Activated CD4-positive, alpha-beta T cell treated with anti-CD3 and anti-CD28 coated beads for 4 hours (primary cell): ENCODE measurements around the gene TBC1D22A.

Experiments used
- DNase-seq, 2 donors: peaks; one replicate each; pipeline ENCODE4 v3.0.0-alpha.2; 2020

TBC1D22A gene

DNA sequence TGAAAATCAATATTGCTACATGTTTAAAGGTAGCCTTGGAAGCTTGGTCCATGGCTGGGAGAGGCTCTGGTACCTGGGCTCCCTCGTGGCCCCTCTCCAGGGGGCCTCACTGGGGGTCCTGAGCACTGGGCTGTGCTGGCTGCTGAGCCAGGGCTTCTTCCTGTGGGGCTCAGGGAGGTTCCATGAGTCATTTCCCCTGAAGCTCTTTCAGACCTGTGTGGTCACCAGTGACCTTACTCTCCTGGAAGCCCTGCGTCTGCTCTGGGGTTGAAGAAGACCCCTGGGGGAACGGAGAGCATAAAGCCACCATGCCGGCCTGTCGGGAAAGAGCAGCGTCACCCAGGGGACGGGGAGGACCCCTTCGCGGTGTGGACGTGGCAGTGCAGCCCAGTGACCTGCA lies 389.0 kb downstream of the TBC1D22A start:
- DNase-seq = no peak

DNA sequence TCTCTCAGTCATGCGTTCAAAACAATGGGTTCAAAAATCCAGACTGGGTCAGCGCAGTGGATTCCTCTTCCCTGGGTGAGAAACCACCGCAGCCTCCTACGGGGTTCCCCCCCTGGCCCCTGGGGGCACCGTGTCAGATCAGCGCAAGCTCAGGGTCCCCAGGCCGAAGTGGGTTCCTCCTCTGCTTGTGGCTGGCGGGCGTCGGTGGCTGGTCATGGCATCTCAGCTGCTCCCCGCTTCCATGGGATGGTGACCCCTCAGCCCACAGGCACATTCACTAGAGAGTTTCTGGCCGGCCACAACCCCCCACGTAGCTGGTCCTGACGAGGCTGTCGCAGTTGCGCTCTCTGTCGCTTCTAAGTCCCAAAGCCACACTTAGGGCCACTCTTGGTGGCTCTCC lies 389.8 kb downstream of the TBC1D22A start:
- DNase-seq = no peak

DNA sequence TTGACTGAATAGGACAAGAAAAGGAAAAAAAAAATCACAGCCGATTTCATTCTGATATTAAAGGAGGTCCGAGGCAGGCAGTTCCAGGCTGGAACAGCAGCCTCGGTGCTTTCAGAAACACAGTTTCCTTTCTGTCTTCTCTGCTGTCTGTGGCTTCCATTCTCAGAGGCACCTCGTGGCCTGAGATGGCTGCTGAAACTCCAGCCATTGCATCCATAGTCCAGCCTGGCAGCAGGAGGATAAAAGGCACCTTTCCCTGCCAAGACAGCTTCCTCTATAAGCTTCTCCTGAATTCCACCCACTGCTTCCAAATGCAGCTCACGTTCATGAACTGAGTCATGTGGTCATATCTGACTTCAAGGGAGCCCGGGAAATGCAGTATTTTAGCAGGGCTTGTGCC lies 390.5 kb downstream of the TBC1D22A start:
- DNase-seq = no peak

DNA sequence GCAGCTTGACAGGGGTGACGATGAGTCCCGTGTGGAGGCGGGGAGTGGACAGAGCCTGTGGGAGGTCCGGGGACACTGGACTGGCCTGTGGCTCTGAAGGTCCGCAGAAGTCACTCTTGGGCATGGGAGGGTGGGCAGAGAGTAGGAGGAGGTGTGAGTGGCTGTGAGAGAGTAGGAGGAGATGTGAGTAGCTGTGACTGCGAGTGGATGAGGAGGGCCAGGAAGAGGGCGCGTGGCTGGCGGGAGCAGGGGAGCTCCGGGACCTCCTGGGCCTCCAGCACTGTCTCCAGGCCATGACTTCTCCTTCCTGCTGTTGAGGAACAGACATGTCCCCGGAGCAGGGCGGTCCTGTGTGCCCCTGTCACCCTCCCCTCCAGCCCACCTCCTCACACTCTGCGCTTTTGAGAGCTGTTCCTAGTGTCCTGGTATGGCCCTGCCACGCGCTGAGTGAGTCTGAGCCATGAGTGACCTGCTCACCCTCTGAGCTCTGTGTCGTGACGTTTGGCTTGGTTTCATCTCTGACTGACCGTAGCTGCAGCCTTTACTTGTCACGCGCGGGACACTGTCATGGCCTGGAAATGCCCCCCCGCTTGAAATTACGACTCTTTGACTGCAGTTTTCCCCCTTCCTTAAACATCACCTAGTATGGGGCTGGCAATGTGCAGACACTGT lies 391.5 kb downstream of the TBC1D22A start:
- no peak for DNase-seq

DNA sequence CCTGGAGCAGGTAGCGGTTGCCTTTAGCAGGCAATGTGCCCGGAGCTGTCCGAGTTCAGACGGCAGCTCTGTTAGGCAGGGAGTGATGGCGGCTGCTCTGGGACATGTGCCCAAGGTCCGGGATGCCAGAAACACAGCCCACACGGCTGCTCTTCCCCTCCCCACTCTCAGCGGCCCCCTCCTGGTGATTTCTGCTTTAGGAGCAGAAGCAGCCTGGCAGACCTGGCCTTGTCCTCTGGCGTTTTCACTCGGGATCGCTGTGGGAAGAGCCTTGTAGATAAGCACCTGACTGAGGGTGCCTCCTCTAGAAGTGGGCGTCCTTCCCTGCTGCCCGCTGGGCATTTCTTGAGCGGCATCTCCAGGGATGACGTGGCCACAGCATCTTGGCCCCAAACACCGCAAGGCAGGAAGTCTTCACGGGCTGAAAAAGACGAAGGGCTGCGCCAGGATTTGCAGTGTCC lies 392.2 kb downstream of the TBC1D22A start:
- DNase-seq = no peak

DNA sequence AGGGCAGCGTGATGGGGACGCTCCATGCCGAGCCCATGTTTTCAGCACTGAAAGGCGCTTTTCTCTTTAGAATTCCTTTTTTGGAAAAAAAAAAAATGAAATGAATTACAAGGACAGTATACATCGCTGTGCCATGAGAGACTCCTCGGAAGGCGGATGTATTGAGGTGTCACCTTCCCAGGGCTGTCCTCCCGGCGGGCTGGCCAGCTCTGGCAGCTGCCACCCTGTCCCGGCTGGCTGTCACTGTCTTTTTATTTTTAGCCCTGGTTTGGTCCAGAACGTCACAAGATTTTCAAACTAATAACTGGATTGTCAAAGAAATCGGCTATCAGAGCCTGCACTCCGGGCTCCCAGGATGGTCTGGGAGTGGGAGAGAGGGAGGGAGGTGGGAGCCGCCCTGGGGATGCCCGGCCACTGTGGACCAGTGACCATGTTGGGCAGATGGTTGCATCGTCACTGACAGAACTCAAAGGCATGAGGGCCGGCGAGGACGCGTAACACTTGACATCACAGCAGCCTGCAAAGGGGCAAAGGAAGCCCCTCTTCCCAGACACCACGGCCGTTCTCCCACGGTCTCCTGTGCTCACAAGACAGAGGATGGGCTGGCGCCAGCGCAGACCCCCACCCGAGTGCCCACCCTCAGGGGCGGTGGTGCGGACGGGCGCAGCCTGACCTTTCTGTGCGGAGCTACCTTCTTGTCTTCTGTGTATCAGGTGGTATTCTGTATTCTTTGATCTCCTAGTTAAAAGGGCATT lies 392.9 kb downstream of the TBC1D22A start:
- DNase-seq = no peak

DNA sequence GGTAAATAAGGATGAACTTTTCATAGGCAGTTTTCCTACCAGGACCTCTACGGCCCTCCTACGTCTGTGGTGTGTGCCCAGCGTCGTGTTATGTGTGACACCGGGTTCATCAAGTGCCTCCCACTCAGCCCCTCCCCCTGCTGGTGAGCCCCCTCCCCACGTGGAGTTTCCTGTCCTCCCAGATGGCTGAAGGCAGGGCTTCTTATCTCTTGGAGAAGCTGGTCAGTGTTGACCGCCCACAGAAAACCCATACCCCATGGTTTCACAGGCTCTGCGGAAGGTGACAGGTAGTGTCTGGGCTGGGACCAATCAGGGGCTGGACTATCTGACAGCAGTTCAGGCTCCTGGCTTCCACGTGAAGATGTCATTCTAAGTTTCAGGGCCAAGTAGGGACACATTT lies 393.5 kb downstream of the TBC1D22A start:
- no peak for DNase-seq

DNA sequence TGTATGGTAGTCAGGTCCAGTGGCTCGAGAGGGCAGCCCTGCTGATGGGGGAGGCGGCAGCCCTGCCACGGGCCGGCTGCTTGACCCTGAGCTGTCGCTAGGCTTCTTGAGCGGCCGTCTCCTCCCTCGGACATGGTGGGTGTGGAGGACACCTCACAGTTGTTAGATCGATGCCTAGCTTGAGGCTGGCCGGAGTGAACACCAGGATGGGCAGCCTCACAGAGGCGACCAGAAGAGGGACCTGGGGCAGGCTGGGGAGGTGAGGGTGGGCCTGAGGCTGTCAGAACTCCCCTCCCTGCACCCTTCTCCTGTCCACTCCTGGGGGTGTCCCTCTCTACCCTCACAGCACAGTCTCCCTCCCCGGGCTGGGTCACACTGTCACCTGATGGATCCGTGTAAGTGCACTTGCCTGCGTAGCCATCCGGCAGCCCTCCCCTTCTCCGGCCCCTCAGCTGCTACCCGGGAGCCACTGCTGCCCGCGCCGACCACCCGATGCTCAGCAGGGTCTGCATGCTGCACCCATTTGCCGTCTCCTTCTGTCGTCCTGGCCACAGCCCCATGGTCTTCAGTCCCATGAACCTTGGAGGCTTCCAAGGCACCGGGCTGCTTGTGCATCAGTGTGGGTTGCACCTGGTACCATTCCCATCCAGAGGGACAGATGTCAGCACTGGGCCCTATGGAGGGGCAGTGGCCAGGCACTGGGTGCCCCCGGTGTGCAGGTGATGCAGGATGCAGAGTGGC lies 394.1 kb downstream of the TBC1D22A start:
- no peak for DNase-seq

DNA sequence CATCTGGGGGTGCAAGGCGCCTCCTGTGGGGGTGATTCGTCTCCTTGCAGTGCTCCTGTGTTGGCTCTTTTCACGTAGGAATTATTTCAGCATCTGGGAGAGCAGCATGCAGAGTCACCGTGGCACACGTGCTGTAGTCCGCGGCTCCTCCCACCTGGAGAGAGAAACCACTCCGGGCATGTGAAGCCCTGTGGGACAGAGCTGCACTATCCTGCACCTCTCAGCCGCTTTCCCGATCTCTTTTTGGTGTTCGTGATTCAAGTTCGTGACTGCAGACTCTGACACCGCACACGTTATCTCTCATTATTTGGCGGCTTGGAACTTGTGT lies 394.6 kb downstream of the TBC1D22A start:
- no peak for DNase-seq

DNA sequence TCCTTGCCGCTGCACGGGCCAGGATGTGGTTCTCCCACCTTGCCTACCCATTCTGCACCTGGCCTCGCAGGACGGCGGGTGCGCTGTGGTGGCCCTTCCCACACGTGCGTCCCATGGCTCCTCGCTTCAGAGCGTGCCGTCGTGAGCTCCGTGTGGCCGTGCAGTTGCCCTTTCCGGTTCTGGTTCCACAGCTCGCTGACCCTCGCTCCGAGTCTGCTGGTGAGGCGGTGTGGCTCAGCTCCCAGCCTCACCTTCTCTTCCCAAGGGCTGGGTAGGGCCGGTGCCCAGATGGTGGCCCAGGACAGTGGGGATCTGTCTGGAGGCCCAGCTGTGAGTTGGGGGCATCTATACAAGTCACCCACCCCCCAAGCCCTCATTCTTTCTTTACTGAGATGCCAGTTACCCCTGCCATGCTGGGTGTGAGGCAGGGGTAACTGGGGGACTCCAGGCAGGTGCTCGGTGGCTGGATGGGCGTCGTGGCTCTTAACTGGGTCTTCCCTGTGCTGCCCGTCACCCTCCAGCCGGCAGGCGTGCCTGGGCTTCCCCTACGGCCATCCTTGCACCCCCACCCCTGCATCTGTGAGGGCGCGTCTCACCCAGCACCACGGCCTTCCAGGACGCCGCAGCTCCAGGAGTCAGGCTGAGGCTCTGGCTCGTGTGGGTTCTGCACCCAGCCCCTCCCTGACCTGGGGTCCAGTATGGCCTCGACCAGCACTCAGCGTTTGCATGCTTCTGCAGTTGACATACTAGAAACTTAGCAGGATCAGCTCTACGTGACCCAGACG lies 395.2 kb downstream of the TBC1D22A start:
- no peak for DNase-seq

DNA sequence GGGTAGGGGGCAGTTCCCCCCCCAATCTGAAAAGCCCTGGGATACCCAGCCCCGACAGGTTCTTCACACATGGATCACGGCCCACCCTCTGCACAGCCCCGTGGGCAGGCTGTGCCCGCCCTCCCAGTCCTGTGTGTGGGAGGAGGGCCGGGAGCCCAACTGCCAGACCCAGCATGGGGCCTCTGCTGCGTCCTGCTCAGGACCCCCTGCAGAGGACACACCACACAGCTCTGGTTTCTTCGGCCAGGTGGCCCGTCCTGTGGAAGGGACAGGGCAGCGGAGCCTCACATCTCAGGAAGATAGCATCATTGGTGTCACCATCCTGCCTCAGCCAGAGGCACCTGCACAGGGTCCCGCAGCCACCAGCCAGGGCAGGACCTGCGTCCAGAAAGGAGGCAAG lies 396.0 kb downstream of the TBC1D22A start:
- no peak for DNase-seq

DNA sequence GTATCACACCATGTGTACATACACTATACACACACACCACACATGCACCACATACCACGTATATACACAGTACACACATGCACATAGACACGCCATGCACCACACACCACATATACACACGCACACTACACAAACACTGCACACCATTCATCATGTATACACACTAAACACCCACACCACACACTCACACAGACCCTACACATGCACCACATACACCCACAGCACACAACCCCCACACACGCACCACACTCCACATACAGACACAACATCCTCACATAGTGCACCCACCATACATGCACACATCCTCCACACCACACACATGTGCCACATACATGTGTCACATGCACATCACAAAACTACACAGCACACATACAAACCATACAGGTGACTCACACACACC lies 397.1 kb downstream of the TBC1D22A start:
- no peak for DNase-seq

DNA sequence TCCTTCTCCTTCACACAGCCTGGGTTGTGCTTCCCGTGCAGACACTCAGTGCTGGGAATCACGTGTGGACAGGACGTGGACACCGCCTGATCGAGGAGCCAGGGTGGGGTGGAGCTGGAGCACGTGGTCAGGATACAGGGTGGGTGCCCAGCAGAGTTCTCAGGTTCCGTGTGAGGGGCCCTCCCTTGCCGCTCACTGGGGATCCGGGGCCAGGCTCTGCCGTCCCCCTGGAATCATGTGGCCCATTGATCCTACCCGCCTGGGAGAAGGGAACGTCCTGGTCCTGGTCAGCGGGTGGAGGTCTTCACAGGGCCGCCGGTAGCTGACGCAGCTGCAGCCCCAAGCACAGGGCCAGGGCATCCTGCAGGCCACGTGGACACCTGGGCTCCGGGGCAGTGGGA lies 397.7 kb downstream of the TBC1D22A start:
- DNase-seq = no peak

DNA sequence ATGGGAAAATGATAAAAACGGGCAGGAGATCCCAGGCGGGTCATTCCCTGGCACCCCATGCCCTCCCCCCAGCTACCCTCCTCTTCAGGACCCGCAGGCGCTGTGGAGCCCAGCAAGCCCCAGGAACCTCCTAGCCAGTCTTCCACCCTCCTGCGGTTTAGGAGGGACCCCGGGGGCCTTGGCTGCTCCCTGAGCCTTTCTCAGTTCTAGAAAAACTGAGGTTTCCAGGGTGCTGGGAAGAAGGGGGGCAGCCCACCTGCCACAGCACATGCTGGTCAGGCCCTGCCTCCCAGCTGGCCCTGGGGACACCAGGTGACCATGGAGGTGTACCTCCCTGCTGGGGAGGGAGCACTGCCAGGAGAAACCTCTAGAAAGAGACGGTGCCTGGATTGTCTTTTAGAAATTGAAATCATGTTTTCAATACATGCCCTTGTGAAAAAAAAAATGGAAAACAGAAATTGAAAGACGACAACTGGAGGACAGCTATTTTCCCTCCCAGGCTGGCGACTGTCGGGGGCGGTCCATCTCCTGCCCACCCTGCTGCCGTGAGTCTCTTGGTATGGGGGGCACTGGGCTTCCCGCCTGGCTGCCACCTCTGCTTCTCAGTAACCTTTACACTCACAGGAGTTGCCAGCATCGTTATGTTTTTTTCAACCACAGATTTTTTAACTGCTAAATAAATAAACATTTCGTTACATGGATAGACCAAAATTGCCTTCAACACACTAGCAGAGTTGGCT lies 398.5 kb downstream of the TBC1D22A start:
- DNase-seq = no peak

DNA sequence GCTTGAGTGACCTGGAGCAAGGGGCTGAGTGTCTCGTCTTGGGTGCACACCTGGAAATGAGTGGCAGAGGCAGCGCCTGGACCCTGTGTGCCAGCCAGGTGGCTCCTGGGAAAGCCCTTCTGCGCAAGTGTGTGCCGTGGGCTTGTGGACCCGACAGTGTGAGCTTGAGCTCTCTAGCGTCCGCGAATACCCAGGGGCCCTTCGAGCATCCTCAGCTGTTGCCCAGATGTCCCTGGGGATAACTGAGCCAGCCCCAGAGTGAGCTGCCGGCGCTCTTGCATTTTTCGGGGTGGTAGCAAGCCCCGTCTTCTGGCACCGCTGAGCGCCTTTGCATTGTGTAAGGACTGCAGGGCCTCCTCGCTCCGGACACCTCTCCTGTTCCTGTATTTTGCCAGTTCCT lies 399.2 kb downstream of the TBC1D22A start:
- no peak for DNase-seq

DNA sequence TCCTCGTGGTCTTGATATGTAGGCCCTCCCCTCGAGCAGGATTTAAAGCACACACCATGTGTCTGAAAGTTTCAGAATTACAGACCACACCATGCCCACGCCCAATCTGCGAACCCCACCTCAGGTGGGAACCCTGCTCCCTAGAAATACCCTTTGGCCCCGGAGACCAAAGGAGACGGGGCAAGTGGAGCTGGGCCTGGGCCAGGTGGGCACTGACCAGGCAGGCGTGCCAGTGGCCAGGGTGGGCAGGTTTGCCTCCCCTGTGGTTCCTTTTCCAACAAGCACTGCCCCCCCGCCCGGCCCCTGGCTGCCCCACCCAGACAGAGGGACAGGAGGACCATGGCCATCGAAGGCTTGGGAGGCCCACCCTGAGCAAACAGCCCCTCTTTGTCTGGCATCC lies 400.4 kb downstream of the TBC1D22A start:
- DNase-seq = no peak

DNA sequence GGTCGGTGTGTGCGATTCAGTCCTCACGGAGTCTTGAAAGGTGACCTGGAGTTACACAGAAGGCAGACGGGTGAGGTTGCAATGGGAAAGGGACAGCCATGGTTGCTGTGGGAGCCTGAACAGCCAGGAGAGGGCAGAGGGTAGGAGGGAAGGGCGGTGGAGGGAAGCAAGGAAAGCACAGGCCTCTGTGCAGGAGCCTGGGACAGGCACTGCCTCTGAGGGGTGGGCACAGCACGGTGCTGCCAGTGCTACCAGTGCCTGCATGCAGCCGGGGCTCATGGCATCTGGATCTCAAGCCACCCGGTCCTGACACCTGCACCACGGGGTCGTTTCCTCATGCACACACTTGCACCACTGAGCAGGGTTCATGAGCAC lies 401.0 kb downstream of the TBC1D22A start:
- no peak for DNase-seq

DNA sequence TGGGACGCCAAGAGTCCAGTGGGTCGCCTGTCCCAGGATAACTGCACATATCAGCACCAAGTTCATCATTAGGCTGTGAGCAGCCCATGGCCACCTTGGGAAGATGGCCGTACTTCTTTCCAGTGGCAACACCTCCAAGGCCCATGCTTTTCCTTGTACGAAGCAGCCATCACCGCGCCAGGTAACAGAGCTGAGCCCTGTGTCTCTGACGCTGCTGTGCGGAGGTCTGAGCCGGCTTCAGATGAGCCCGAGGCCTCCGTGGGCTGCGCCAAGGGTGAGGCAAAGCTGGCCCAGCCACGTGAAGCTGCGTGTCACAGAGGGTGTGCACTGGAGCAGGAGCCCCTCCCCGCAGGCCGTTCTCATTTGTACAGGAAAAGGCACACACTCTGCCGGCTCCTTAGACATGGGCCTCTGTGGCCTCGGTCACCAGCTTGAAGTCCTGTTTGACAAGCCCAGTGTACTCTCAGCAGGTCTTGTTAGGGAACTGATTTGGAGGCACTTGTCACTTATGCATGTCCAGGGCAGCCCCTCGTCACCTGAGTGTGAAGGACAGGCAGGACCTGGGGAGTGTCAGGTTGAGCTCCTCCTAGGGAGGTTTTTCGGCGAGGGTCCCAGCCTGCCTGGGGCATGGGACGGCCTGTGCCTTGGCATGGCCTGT lies 401.5 kb downstream of the TBC1D22A start:
- DNase-seq = no peak

DNA sequence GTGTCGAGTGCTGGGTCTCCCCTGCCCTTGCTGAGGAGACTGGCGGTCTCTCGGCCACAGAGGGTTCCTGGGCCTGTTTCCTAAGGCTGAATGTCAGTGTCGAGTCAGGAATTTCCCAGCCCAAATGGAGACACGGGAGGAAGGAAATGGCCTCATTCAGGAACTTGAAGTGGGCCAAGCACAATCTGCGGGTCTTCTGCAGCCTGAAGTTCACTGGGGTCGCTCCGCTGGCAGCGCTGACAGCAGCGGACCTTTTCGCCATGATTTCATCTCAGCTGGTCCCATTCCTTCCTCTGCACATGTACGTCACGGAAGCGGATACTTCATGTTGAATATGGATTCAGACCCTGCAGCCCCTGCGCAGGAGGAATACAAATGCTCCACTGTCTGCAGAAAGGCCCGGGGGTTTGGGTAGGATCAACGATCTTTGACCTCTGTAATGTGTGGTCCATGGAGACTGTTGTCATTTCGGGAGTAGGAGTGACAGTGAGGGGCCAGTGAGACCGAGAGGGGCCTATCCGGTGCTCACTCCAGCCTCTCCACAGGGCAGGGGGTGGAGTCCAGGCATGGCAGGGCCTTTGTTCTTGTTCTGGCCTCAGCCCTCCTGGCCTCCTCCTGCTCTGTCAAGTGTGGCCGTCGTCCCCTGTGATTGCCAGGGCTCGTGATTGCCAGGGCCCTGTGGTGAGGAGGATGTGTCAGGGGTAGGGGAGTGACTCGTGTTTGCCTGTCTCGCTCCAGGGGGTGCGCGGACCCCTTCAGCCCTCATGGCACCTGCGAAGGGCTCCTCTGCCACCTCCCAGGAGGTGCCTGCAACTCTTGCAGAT lies 402.3 kb downstream of the TBC1D22A start:
- no peak for DNase-seq

DNA sequence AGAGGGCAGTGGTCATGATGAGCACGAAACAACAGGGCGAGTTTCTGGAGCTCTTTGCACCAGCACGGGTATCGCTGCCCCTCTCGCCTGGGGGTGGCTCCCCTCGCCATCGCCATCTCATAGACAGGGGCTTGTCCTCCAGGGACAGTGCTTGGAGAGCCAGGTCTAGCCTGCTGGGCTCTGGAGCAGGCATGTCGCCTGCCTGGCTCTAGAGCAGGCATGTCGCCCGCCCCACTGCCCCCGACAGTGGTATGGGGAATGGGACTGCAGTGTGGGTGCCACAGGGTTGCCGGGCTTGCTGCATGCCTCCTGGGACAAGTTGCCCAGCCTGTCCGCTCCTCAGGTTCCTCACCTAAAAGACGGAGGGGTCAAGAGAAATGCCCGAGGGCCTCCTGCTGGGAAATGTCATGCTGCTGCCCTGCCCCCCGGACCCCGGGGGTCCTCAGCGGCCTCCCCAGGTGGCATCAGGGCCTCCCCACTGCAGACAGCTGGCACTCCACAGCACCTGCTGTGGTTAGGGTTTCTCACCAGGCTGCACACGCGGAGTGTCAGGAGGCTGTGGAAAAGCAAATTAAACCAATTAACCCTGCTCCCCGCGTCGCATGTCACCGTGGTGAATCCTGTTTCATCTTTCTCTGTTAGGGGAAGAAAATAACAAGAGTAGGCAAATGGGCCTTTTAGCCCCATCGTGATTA lies 403.0 kb downstream of the TBC1D22A start:
- DNase-seq = no peak

DNA sequence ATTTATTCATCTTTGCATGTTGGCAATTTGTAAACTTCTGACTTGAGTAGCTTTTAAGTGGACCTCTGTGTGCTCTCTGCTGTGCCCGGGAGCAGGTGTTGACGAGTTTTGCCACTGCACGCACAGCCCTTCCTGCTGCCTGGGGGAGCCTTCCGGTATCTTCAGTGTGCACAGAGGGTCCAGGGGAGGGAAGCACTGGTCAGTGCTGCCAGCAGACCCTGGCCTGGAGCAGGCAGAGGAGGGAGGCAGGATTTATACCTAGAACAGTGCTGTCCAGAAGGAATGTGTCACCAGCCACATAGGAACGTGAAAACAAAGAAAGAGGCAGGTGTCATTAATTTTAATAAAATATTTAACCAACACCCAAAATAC lies 403.6 kb downstream of the TBC1D22A start:
- no peak for DNase-seq
